HFFc6 (cell line): ENCODE data around the gene OTUD5. TPM values are rescaled to one million over a fixed set of nuclear protein-coding genes. Genes with fewer than 3 reads are reported as not detected.
A peak's percentile ranks its signal among the peaks of the same experiment; 100 is the strongest.

ENCODE experiments used
- DNase-seq: peaks from one replicate; pipeline ENCODE4 v3.0.0-alpha.2; 2018
- H3K27ac Mint-ChIP-seq: 2 replicates; pipeline ENCODE4 v1.8.0; 2020; ENCODE audit warnings: mild to moderate bottlenecking, mixed read lengths
- H3K27me3 Mint-ChIP-seq: 2 replicates; pipeline ENCODE4 v1.8.0; 2021; ENCODE audit warnings: mild to moderate bottlenecking, moderate library complexity, mixed read lengths; ENCODE audit not compliant: insufficient read depth
- H3K36me3 Mint-ChIP-seq: 2 replicates; pipeline ENCODE4 v1.8.0; 2021; ENCODE audit warnings: low read depth, mixed read lengths
- H3K4me1 Mint-ChIP-seq: 2 replicates; pipeline ENCODE4 v1.8.0; 2020; ENCODE audit warnings: low read depth, mixed read lengths
- H3K4me3 Mint-ChIP-seq: 2 replicates; pipeline ENCODE4 v1.8.0; 2020; ENCODE audit warnings: mild to moderate bottlenecking, moderate library complexity, mixed read lengths
- H3K9me3 Mint-ChIP-seq: 2 replicates; pipeline ENCODE4 v1.8.0; 2020; ENCODE audit warnings: mild to moderate bottlenecking, mixed read lengths
- CTCF ChIP-seq: fragments of 200-600 bp; sonication (generic); IDR thresholded peaks from 2 replicates; pipeline ENCODE4 v1.5.0; 2021; ENCODE audit warnings: antibody characterized with exemption, mild to moderate bottlenecking
- total RNA-seq, 6 experiments: library from RNA; stranded (reverse); fragmentation: NEBNext Ultra II Directional; extraction: Animal tissue kit (Norgen Biotek cat#: 25700); gene quantifications; 2 replicates in 1 of 6; 3 replicates in 5 of 6; pipeline ENCODE4 v1.2.3, GENCODE V29; 2021

Gene OTUD5
- total RNA-seq, 6 experiments from 2014 or later, result 47.6 to 55.0 (median 52.7) TPM

- no peaks in the 10 kb centered on the region for H3K4me1 Mint-ChIP-seq
- H3K27ac Mint-ChIP-seq, result no peak overlapping the region
- H3K9me3 Mint-ChIP-seq, result no peaks in the 10 kb centered on the region
Measured at GRCh38 chrX:48902135-48902534, 55.3 kb downstream of the OTUD5 start.

GRCh38 chrX:48901069-48901468, 56.3 kb downstream of the OTUD5 start:
- H3K9me3 Mint-ChIP-seq, result no peaks in the 10 kb centered on the region
- no peak overlapping the region for H3K4me3 Mint-ChIP-seq
- no peaks in the 10 kb centered on the region for H3K4me1 Mint-ChIP-seq
- H3K36me3 Mint-ChIP-seq, result no peaks in the 10 kb centered on the region
- DNase-seq, result no peak
- no peaks in the 10 kb centered on the region; the same call in none of the 2 replicates for H3K27me3 Mint-ChIP-seq
- no peak for TF ChIP-seq CTCF
- no peak overlapping the region for H3K27ac Mint-ChIP-seq

More at GRCh38 chrX:48902135-48902534, 55.3 kb downstream of the OTUD5 start:
- no peak for TF ChIP-seq CTCF
- no peak for DNase-seq
- H3K27me3 Mint-ChIP-seq, result no peaks in the 10 kb centered on the region; the same call in none of the 2 replicates
- no peak overlapping the region for H3K4me3 Mint-ChIP-seq
- no peaks in the 10 kb centered on the region for H3K36me3 Mint-ChIP-seq

GRCh38 chrX:48899078-48899410, 58.4 kb downstream of the OTUD5 start:
- no peaks in the 10 kb centered on the region; the same call in none of the 2 replicates for H3K27me3 Mint-ChIP-seq
- no peaks in the 10 kb centered on the region for H3K36me3 Mint-ChIP-seq
- no peaks in the 10 kb centered on the region for H3K4me1 Mint-ChIP-seq
- peak overlapping the region; percentile 96 for H3K4me3 Mint-ChIP-seq
- no peak for TF ChIP-seq CTCF
- H3K9me3 Mint-ChIP-seq, result no peaks in the 10 kb centered on the region
- H3K27ac Mint-ChIP-seq, result no peak overlapping the region
- no peak for DNase-seq

GRCh38 chrX:48897625-48898306, 59.6 kb downstream of the OTUD5 start, which contains the start of the genes PQBP1 and TIMM17B:
PQBP1 (plus strand) TSS chrX:48897930; CDS start chrX:48898510, 580 bp downstream.
TIMM17B (minus strand) TSS chrX:48897768; CDS start chrX:48897749, 19 bp downstream.
- Mint-ChIP-seq H3K27ac (peak within 1 kb of the TSS; percentile 98), H3K27me3 (no peaks in the 10 kb centered on the region; the same call in none of the 2 replicates), H3K9me3 (no peaks in the 10 kb centered on the region), H3K4me1 (no peaks in the 10 kb centered on the region), H3K36me3 (no peaks in the 10 kb centered on the region), H3K4me3 (peak within 1 kb of the TSS; percentile 96)
- TF ChIP-seq CTCF, result no peak
- DNase-seq, result peak; percentile 94

- Mint-ChIP-seq H3K4me3 (peak overlapping the region; percentile 96), H3K4me1 (no peaks in the 10 kb centered on the region), H3K27me3 (no peaks in the 10 kb centered on the region; the same call in none of the 2 replicates), H3K27ac (peak overlapping the region; percentile 98), H3K36me3 (no peaks in the 10 kb centered on the region), H3K9me3 (no peaks in the 10 kb centered on the region)
- TF ChIP-seq CTCF, result no peak
- DNase-seq, result peak; percentile 56
Measured at GRCh38 chrX:48897157-48897624, 60.2 kb downstream of the OTUD5 start.
